ENCODE data around the gene CALHM2.

GRCh38 chr10:103417601-103418000, 34.6 kb downstream of the CALHM2 start:
- TF ChIP-seq TAF1 (IDR thresholded peaks at IDR 0.05; ENCODE audit: borderline replicate concordance, insufficient read depth, low read length) (no peak), SIN3A (IDR thresholded peaks at IDR 0.05; ENCODE audit: borderline replicate concordance, insufficient read depth, low read length) (no peak), FOXP2 (optimal IDR thresholded peaks at IDR 0.05; ENCODE audit: borderline replicate concordance, extremely low read depth, extremely low read length, insufficient read depth) (no peak), POLR2AphosphoS5 (IDR thresholded peaks at IDR 0.05; ENCODE audit: low read depth, low read length) (no peak)
